Neural progenitor cell (in vitro differentiated cells): Measurements from ENCODE around the gene XYLT1. TPM values are rescaled to one million over a fixed set of nuclear protein-coding genes. Genes with fewer than 3 reads are reported as not detected.

Experiments used
- DNase-seq: peaks from one replicate; pipeline ENCODE4 v3.0.0-alpha.2; 2016; ENCODE audit warnings: low spot score
- H2AFZ ChIP-seq: fragments of 200-600 bp; sonication (generic); replicated peaks from 2 replicates; pipeline ENCODE4 v1.6.1; 2016; ENCODE audit warnings: antibody characterized with exemption
- H3F3A ChIP-seq: fragments of 200-600 bp; sonication (generic); 2 replicates; pipeline ENCODE4 v1.6.1; 2016; ENCODE audit warnings: antibody characterized with exemption, low read depth
- H3K27ac ChIP-seq: fragments of 200-600 bp; sonication (generic); 2 replicates; pipeline ENCODE4 v1.5.1; 2016; ENCODE audit warnings: mild to moderate bottlenecking
- H3K27me3 ChIP-seq: fragments of 200-600 bp; sonication (generic); 2 replicates; pipeline ENCODE4 v1.6.1; 2016; ENCODE audit warnings: mild to moderate bottlenecking, moderate library complexity
- H3K36me3 ChIP-seq: fragments of 200-600 bp; sonication (generic); 2 replicates; pipeline ENCODE4 v1.5.1; 2016
- H3K4me1 ChIP-seq: fragments of 200-600 bp; sonication (generic); 2 replicates; pipeline ENCODE4 v1.6.1; 2016; ENCODE audit warnings: mixed run types
- H3K4me2 ChIP-seq: fragments of 200-600 bp; sonication (generic); 2 replicates; pipeline ENCODE4 v1.6.1; 2016
- H3K4me3 ChIP-seq: fragments of 200-600 bp; sonication (generic); 2 replicates; pipeline ENCODE4 v1.5.1; 2016
- H3K79me2 ChIP-seq: fragments of 200-600 bp; sonication (generic); 2 replicates; pipeline ENCODE4 v1.6.1; 2016; ENCODE audit warnings: low read depth
- H3K9ac ChIP-seq: fragments of 200-600 bp; sonication (generic); 2 replicates; pipeline ENCODE4 v1.6.1; 2016
- H3K9me3 ChIP-seq: fragments of 200-600 bp; sonication (generic); 2 replicates; pipeline ENCODE4 v1.5.1; 2016; ENCODE audit warnings: low read depth
- H4K20me1 ChIP-seq: fragments of 200-600 bp; sonication (generic); 2 replicates; pipeline ENCODE4 v1.6.1; 2016; ENCODE audit warnings: low read depth
- H3K27ac Mint-ChIP-seq: 3 replicates; pipeline ENCODE4 v1.8.0; 2021; ENCODE audit warnings: mixed read lengths
- H3K27me3 Mint-ChIP-seq: 2 replicates; pipeline ENCODE4 v1.8.0; 2022; ENCODE audit warnings: low read depth, mild to moderate bottlenecking, inconsistent platforms, moderate library complexity, mixed read lengths; ENCODE audit not compliant: insufficient read depth
- H3K36me3 Mint-ChIP-seq: 3 replicates; pipeline ENCODE4 v1.8.0; 2021; ENCODE audit warnings: mixed read lengths
- H3K4me1 Mint-ChIP-seq: 3 replicates; pipeline ENCODE4 v1.8.0; 2021; ENCODE audit warnings: mixed read lengths
- H3K4me3 Mint-ChIP-seq: 3 replicates; pipeline ENCODE4 v1.8.0; 2021; ENCODE audit warnings: mild to moderate bottlenecking, moderate library complexity, mixed read lengths
- H3K9me3 Mint-ChIP-seq: 3 replicates; pipeline ENCODE4 v1.8.0; 2020; ENCODE audit warnings: mixed read lengths
- CTCF ChIP-seq: fragments of 200-600 bp; sonication (generic); IDR thresholded peaks from 2 replicates; pipeline ENCODE4 v1.5.1; 2017; ENCODE audit warnings: antibody characterized with exemption, mild to moderate bottlenecking
- EZH2 ChIP-seq: fragments of 200-600 bp; sonication (generic); IDR thresholded peaks from 2 replicates; pipeline ENCODE4 v1.6.1; 2017; ENCODE audit warnings: antibody characterized with exemption, mild to moderate bottlenecking, moderate library complexity
- EZH2phosphoT487 ChIP-seq: fragments of 200-600 bp; sonication (generic); IDR thresholded peaks from 2 replicates; pipeline ENCODE4 v1.6.1; 2017; ENCODE audit warnings: antibody characterized with exemption
- total RNA-seq: library from RNA; depleted of rRNA; stranded (reverse); fragments of >200 nt; gene quantifications from 2 replicates; pipeline ENCODE4 v1.2.3, GENCODE V29; 2015; ENCODE audit warnings: low replicate concordance

The XYLT1 gene
- total RNA-seq, 1 donor from 2014 or later, result 5.9 TPM

- H4K20me1 ChIP-seq, result no peaks in the 10 kb centered on the region
- DNase-seq, result no peak
- Mint-ChIP-seq H3K4me1 (no peaks in the 10 kb centered on the region), H3K9me3 (peaks cover 20% of the 10 kb centered on the region), H3K27me3 (peaks cover 8% of the 10 kb centered on the region), H3K27ac (no peak overlapping the region), H3K4me3 (no peak overlapping the region), H3K36me3 (no peaks in the 10 kb centered on the region)
- H3K27me3 ChIP-seq, result no peaks in the 10 kb centered on the region
- H3K36me3 ChIP-seq, result no peaks in the 10 kb centered on the region
- no peaks in the 10 kb centered on the region for H3F3A ChIP-seq
- TF ChIP-seq CTCF (no peak), EZH2phosphoT487 (no peak), EZH2 (no peak)
- no peaks in the 10 kb centered on the region for H3K79me2 ChIP-seq
- no peak overlapping the region for H3K4me2 ChIP-seq
- no peak overlapping the region for H3K9ac ChIP-seq
- no peak overlapping the region for H3K27ac ChIP-seq
- H3K4me1 ChIP-seq, result no peaks in the 10 kb centered on the region
- no peak overlapping the region for H2AFZ ChIP-seq
- no peak overlapping the region for H3K4me3 ChIP-seq
- no peaks in the 10 kb centered on the region for H3K9me3 ChIP-seq
These were observed 40.6 kb upstream of the XYLT1 start for GRCh38 chr16:17511340-17511739.

DNA sequence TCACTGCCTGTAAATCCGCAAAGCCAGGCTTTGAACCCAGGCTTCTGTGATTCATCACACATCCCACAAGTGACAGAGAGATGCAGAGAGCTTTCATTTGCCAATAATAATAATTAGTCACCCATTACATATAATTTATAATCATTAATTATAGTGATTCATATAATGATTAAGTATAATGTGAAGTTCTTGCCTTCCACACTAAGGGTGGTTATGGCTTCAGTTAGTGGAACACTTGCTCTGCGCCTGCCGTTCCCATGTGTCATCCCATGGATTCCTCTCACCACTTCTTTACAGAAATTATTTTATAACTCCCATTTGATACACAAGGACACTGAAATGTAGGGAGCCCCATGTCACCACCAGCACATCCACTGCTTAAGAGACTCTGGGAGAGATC is 39.8 kb upstream of the XYLT1 start:
- TF ChIP-seq CTCF, result no peak
- no peak for TF ChIP-seq EZH2
- TF ChIP-seq EZH2phosphoT487, result no peak
- DNase-seq, result no peak
- no peaks in the 10 kb centered on the region for H3F3A ChIP-seq
- Mint-ChIP-seq H3K4me1 (no peaks in the 10 kb centered on the region), H3K27ac (no peak overlapping the region), H3K27me3 (peaks cover 8% of the 10 kb centered on the region), H3K4me3 (no peak overlapping the region), H3K36me3 (no peaks in the 10 kb centered on the region), H3K9me3 (peaks cover 20% of the 10 kb centered on the region)
- no peak overlapping the region for H2AFZ ChIP-seq
- H3K4me2 ChIP-seq, result no peak overlapping the region
- H3K4me3 ChIP-seq, result no peak overlapping the region
- H3K27me3 ChIP-seq, result no peaks in the 10 kb centered on the region
- H3K9me3 ChIP-seq, result no peaks in the 10 kb centered on the region
- H3K4me1 ChIP-seq, result no peaks in the 10 kb centered on the region
- H3K9ac ChIP-seq, result no peak overlapping the region
- no peaks in the 10 kb centered on the region for H4K20me1 ChIP-seq
- H3K27ac ChIP-seq, result no peak overlapping the region
- no peaks in the 10 kb centered on the region for H3K36me3 ChIP-seq
- no peaks in the 10 kb centered on the region for H3K79me2 ChIP-seq

DNA sequence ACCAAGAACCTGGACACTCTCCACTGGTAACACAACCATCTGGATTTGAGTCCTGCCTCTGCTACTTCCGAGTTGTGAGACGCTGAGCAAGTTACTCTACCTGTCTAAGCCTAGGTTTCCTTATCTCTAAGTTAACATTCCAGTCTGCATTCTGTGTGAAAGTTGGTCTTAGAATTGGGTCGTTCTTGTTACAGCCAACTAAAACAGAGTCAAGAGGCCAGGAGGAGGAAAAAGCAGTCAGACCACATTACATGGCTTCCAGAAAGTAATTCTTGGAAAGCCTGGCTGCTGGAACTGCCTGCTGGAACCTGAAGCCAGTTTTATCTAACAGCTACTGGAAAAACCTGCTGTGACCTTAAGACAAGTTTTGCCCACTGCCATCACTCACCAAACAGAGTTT is 38.4 kb upstream of the XYLT1 start:
- no peak overlapping the region for H3K27ac Mint-ChIP-seq
- peaks cover 8% of the 10 kb centered on the region for H3K27me3 Mint-ChIP-seq
- H3K36me3 Mint-ChIP-seq, result peaks cover 1% of the 10 kb centered on the region

More for the DNA sequence above, 38.4 kb upstream of the XYLT1 start:
- DNase-seq, result no peak
- H3K36me3 ChIP-seq, result no peaks in the 10 kb centered on the region
- no peaks in the 10 kb centered on the region for H3K27me3 ChIP-seq
- no peaks in the 10 kb centered on the region for H3F3A ChIP-seq
- H3K9me3 ChIP-seq, result no peaks in the 10 kb centered on the region
- no peaks in the 10 kb centered on the region for H4K20me1 ChIP-seq
- H2AFZ ChIP-seq, result no peak overlapping the region
- TF ChIP-seq CTCF, result no peak
- no peak for TF ChIP-seq EZH2phosphoT487
- TF ChIP-seq EZH2, result no peak
- no peak overlapping the region for H3K9ac ChIP-seq
- Mint-ChIP-seq H3K9me3 (peaks cover 17% of the 10 kb centered on the region), H3K4me3 (no peak overlapping the region), H3K4me1 (no peaks in the 10 kb centered on the region)
- H3K4me2 ChIP-seq, result no peak overlapping the region
- H3K27ac ChIP-seq, result no peak overlapping the region
- no peaks in the 10 kb centered on the region for H3K4me1 ChIP-seq
- H3K79me2 ChIP-seq, result no peaks in the 10 kb centered on the region
- no peak overlapping the region for H3K4me3 ChIP-seq
